HepG2 (cell line): ENCODE data around the gene GTF2A1. TPM values are rescaled to one million over a fixed set of nuclear protein-coding genes. Genes with fewer than 3 reads are reported as not detected.

ENCODE experiments used
- ATF4 ChIP-seq, 2 experiments: fragments of 450-650 bp in 1 of 2; sonication (generic) in 1 of 2; formaldehyde crosslinking; IDR thresholded peaks; 2 replicates each; pipeline versions ENCODE4 v1.5.0 to v1.8.0; 2020 to 2022; ENCODE audit warnings: mild to moderate bottlenecking in 1 of 2, missing genetic modification reagents in 1 of 2
- ERF ChIP-seq: IDR thresholded peaks from 2 replicates; pipeline ENCODE4 v1.6.1; 2018; ENCODE audit warnings: missing biosample characterization, missing genetic modification reagents
- FOSL2 ChIP-seq: sonication (generic); formaldehyde crosslinking; IDR thresholded peaks from 2 replicates; pipeline ENCODE4 v1.4.0; 2020; ENCODE audit warnings: missing genetic modification reagents
- FOXC1 ChIP-seq: sonication (generic); formaldehyde crosslinking; IDR thresholded peaks from 2 replicates; pipeline ENCODE4 v1.8.0; 2022; ENCODE audit warnings: mild to moderate bottlenecking, missing genetic modification reagents, borderline replicate concordance
- HOMEZ ChIP-seq: IDR thresholded peaks from 2 replicates; pipeline ENCODE4 v1.6.1; 2016; ENCODE audit warnings: low read depth
- KLF9 ChIP-seq: IDR thresholded peaks from 2 replicates; pipeline ENCODE4 v1.6.1; 2016; ENCODE audit warnings: low read depth
- MAFF ChIP-seq: IDR thresholded peaks from 2 replicates; pipeline ENCODE4 v1.6.1; 2011; ENCODE audit warnings: low read depth, low read length, improper control_type of control experiment
- SAP130 ChIP-seq: IDR thresholded peaks from 2 replicates; pipeline ENCODE4 v1.6.1; 2016; ENCODE audit warnings: low read depth
- SRSF1 ChIP-seq: fragments of 200-400 bp; formaldehyde crosslinking; optimal IDR thresholded peaks from 2 replicates; pipeline ENCODE3; 2017; ENCODE audit warnings: mild to moderate bottlenecking, low read depth, low read length, moderate library complexity
- SSRP1 ChIP-seq: IDR thresholded peaks from 2 replicates; pipeline ENCODE4 v1.6.1; 2016; ENCODE audit warnings: control low read depth
- TARDBP ChIP-seq: sonication (generic); formaldehyde crosslinking; IDR thresholded peaks from 2 replicates; pipeline ENCODE4 v1.8.0; 2022; ENCODE audit warnings: mild to moderate bottlenecking, missing genetic modification reagents
- TGIF2 ChIP-seq: IDR thresholded peaks from 2 replicates; pipeline ENCODE4 v1.6.1; 2016; ENCODE audit warnings: control low read depth, missing compliant biosample characterization
- XRCC5 ChIP-seq: fragments of 200-400 bp; formaldehyde crosslinking; optimal IDR thresholded peaks from 2 replicates; pipeline ENCODE3; 2017; ENCODE audit warnings: mild to moderate bottlenecking, low read length
- YY1 ChIP-seq: IDR thresholded peaks from 2 replicates; pipeline ENCODE4 v1.6.1; 2011; ENCODE audit warnings: low read length, low read depth, moderate library complexity, mild to moderate bottlenecking; ENCODE audit not compliant: insufficient read depth, insufficient replicate concordance
- ZNF772 ChIP-seq: sonication (generic); formaldehyde crosslinking; IDR thresholded peaks from 2 replicates; pipeline ENCODE4 v1.5.0; 2020; ENCODE audit warnings: mild to moderate bottlenecking, missing genetic modification reagents
- ZNF883 ChIP-seq: sonication (generic); formaldehyde crosslinking; IDR thresholded peaks from 2 replicates; pipeline ENCODE4 v1.5.1; 2020; ENCODE audit warnings: mild to moderate bottlenecking, missing genetic modification reagents; ENCODE audit errors: not compliant biosample characterization
- ZSCAN30 ChIP-seq: sonication (generic); formaldehyde crosslinking; IDR thresholded peaks from 2 replicates; pipeline ENCODE4 v1.5.0; 2020; ENCODE audit warnings: mild to moderate bottlenecking, missing genetic modification reagents
- polyA plus RNA-seq, 8 experiments: library from polyadenylated mRNA; depleted of rRNA in 3 of 8; stranded (reverse) in 7 of 8; unstranded in 1 of 8; fragments of >200 nt; fragmentation: Illumina TruSeq in 4 of 8; extraction: Trizol in 4 of 8; gene quantifications; 2 replicates each; pipeline versions ENCODE4 v1.2.1 to v1.2.3, GENCODE V29; 2011 to 2016; ENCODE audit warnings: low read depth in 4 of 8, missing spikeins in 1 of 8, mixed read lengths in 1 of 8; ENCODE audit not compliant: insufficient read depth in 1 of 8
- total RNA-seq, 5 experiments: library from RNA; depleted of rRNA; stranded (reverse); fragments of >200 nt; fragmentation: Illumina TruSeq; extraction: Trizol; gene quantifications; 2 replicates each; pipeline ENCODE4 v1.2.3, GENCODE V29; 2016; ENCODE audit warnings: low read depth in 1 of 5
- TF ChIP-seq, protein P1 (sequence below): sonication (generic); formaldehyde crosslinking; IDR thresholded peaks from 2 replicates; pipeline ENCODE4 v1.5.0; 2020; ENCODE audit warnings: mild to moderate bottlenecking, missing genetic modification reagents, borderline replicate concordance
- TF ChIP-seq, protein P2 (sequence below): sonication (generic); formaldehyde crosslinking; IDR thresholded peaks from 2 replicates; pipeline ENCODE4; 2020; ENCODE audit warnings: missing genetic modification reagents, mild to moderate bottlenecking, borderline replicate concordance
- TF ChIP-seq, protein P3 (sequence below): sonication (generic); formaldehyde crosslinking; IDR thresholded peaks from 2 replicates; pipeline ENCODE4 v1.4.0; 2020; ENCODE audit warnings: mild to moderate bottlenecking, missing genetic modification reagents
- TF ChIP-seq, protein P4 (sequence below): sonication (generic); formaldehyde crosslinking; IDR thresholded peaks from 2 replicates; pipeline ENCODE4 v1.5.0; 2020; ENCODE audit warnings: mild to moderate bottlenecking, missing genetic modification reagents, moderate library complexity

The GTF2A1 gene
- total and polyA plus RNA-seq, 2 of the 13 experiments (the other 11 are each of a cell fraction or from before 2014, with no cell fraction given): 14.9 to 17.5 TPM

DNA sequence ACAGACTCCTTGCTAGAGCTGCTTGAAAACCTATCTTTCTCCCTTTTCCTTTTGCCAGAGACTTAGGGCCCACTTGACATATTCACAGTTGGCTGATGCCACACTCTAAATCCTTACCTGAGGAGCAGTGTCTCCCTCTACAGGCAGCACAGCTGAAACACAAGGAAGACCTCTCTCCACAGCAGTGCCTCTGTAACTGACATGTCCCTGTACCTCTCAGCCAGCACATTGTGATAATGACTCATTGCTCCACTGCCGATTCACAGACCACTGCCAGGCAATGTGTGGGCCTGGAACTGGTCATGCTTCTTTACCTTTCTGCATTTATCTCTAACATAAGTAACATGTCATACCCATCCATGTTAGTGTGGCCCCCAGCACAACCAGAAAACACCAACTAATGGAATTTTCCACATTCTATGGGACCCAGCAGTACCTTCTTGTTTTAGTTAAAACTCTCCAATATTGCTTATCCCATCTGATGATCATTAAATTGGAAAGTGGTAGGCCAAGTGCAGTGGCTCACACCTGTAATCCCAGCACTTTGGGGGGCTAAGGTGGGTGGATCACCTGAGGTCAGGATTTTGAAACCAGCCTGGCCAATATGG is 56.5 kb downstream of the GTF2A1 start (continued):
- TF ChIP-seq, protein P1, sequence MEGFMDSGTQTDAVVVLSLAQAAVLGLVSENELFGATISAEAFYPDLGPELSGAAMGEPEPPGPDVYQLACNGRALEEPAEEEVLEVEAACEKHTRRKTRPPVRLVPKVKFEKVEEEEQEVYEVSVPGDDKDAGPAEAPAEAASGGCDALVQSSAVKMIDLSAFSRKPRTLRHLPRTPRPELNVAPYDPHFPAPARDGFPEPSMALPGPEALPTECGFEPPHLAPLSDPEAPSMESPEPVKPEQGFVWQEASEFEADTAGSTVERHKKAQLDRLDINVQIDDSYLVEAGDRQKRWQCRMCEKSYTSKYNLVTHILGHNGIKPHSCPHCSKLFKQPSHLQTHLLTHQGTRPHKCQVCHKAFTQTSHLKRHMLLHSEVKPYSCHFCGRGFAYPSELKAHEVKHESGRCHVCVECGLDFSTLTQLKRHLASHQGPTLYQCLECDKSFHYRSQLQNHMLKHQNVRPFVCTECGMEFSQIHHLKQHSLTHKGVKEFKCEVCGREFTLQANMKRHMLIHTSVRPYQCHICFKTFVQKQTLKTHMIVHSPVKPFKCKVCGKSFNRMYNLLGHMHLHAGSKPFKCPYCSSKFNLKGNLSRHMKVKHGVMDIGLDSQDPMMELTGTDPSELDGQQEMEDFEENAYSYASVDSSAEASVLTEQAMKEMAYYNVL (CRISPR knock-in tag): 0 out of 2 replicates have a peak, but pooled peaks have one; percentile 42
- TF ChIP-seq ATF4 (CRISPR knock-in tag; IDR thresholded peaks at IDR 0.05): peak in 1 of 2 experiments; percentile 42; a peak in 1 of 4 replicates
- TF ChIP-seq XRCC5: peak; percentile 71
- TF ChIP-seq, protein P2, sequence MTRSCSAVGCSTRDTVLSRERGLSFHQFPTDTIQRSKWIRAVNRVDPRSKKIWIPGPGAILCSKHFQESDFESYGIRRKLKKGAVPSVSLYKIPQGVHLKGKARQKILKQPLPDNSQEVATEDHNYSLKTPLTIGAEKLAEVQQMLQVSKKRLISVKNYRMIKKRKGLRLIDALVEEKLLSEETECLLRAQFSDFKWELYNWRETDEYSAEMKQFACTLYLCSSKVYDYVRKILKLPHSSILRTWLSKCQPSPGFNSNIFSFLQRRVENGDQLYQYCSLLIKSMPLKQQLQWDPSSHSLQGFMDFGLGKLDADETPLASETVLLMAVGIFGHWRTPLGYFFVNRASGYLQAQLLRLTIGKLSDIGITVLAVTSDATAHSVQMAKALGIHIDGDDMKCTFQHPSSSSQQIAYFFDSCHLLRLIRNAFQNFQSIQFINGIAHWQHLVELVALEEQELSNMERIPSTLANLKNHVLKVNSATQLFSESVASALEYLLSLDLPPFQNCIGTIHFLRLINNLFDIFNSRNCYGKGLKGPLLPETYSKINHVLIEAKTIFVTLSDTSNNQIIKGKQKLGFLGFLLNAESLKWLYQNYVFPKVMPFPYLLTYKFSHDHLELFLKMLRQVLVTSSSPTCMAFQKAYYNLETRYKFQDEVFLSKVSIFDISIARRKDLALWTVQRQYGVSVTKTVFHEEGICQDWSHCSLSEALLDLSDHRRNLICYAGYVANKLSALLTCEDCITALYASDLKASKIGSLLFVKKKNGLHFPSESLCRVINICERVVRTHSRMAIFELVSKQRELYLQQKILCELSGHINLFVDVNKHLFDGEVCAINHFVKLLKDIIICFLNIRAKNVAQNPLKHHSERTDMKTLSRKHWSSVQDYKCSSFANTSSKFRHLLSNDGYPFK (CRISPR knock-in tag): peak; percentile 99
- TF ChIP-seq, protein P3, sequence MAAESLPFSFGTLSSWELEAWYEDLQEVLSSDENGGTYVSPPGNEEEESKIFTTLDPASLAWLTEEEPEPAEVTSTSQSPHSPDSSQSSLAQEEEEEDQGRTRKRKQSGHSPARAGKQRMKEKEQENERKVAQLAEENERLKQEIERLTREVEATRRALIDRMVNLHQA: no peak
- TF ChIP-seq MAFF: no peak
- no peak for TF ChIP-seq FOXC1 (CRISPR knock-in tag)
- TF ChIP-seq ERF (CRISPR knock-in tag): 0 out of 2 replicates have a peak, but pooled peaks have one; percentile 35
- TF ChIP-seq SSRP1 (CRISPR knock-in tag): 0 out of 2 replicates have a peak, but pooled peaks have one; percentile 37
- TF ChIP-seq ZNF883: no peak
- peak; percentile 43 for TF ChIP-seq YY1
- peak; percentile 23; the same call in 1 of the 2 replicates for TF ChIP-seq TGIF2 (CRISPR knock-in tag)
- no peak for TF ChIP-seq KLF9
- TF ChIP-seq ZNF772 (CRISPR knock-in tag): no peak
- TF ChIP-seq, protein P4, sequence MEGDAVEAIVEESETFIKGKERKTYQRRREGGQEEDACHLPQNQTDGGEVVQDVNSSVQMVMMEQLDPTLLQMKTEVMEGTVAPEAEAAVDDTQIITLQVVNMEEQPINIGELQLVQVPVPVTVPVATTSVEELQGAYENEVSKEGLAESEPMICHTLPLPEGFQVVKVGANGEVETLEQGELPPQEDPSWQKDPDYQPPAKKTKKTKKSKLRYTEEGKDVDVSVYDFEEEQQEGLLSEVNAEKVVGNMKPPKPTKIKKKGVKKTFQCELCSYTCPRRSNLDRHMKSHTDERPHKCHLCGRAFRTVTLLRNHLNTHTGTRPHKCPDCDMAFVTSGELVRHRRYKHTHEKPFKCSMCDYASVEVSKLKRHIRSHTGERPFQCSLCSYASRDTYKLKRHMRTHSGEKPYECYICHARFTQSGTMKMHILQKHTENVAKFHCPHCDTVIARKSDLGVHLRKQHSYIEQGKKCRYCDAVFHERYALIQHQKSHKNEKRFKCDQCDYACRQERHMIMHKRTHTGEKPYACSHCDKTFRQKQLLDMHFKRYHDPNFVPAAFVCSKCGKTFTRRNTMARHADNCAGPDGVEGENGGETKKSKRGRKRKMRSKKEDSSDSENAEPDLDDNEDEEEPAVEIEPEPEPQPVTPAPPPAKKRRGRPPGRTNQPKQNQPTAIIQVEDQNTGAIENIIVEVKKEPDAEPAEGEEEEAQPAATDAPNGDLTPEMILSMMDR (CRISPR knock-in tag): peak; percentile 90
- no peak for TF ChIP-seq TARDBP (CRISPR knock-in tag)
- no peak for TF ChIP-seq ZSCAN30 (CRISPR knock-in tag)
- no peak for TF ChIP-seq SRSF1
- peak; percentile 92 for TF ChIP-seq FOSL2
- peak; percentile 61 for TF ChIP-seq SAP130 (CRISPR knock-in tag)
- 0 out of 2 replicates have a peak, but pooled peaks have one; percentile 47 for TF ChIP-seq HOMEZ (CRISPR knock-in tag)
